ENCODE results near the gene SAP30BP. TPM values are rescaled to one million over a fixed set of nuclear protein-coding genes. Genes with fewer than 3 reads are reported as not detected.

Gene SAP30BP
- 52.9 and 61.3 TPM in 2 replicates for total RNA-seq (2014; rRNA removed; shearing (Covaris generic))

DNA sequence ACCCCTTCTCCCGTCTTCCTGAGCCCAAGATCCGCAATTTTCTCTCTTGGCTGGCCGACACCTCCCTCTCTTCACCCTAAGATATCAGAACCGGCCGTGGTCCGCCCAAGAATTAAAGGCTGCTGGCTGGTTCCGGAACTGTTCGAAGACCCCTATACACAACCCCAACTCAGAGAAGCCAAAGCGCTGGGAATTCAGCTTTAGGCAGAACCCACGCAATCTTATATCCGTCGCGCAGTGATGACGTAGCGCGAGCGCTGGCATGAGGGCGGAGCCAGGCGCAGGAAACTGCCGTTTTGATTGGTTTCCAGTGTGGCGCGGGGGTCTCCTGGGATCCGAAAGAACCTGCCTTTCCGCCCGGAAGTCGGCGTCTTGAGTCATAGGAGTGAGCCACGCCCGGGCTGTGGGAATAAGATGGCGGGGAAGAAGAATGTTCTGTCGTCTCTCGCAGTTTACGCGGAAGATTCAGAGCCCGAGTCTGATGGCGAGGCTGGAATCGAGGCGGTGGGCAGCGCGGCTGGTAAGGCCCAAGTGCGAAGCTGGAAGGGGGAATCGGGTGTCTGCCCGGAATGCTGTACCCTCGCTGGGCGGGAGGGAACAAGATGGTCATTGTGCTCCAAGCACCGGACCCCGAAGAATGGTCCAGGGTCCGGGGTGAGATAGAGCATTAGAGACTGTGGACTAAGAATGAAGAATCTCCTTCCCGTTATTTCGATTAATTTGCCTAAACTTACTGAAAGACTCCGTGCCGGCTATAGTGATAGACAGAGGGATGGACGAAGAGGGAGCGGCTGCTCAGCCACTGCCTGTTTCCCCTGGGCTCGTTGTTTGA lies at the start of gene SAP30BP, which contains the start of gene RECQL5:
Gene SAP30BP (plus strand): TSS at position 380 of the 832 bp plus-strand sequence. CDS start 35 bp downstream, at position 415.
Gene RECQL5 (minus strand): TSS at position 196 of the 832 bp plus-strand sequence. CDS start 597 bp downstream, outside the sequence.
- Histone ChIP-seq H3K27me3 (ENCODE audit: control insufficient read depth, insufficient read depth, low read length) (no peaks in the 10 kb centered on the region), H3K36me3 (replicated peaks; ENCODE audit: control insufficient read depth, insufficient read depth, low read length) (peaks cover 21% of the 10 kb centered on the region), H3K4me3 (ENCODE audit: insufficient read depth, low read depth, low read length) (peak within 1 kb of the TSS; percentile 59)
- DNase-seq: peak; percentile 95

DNA sequence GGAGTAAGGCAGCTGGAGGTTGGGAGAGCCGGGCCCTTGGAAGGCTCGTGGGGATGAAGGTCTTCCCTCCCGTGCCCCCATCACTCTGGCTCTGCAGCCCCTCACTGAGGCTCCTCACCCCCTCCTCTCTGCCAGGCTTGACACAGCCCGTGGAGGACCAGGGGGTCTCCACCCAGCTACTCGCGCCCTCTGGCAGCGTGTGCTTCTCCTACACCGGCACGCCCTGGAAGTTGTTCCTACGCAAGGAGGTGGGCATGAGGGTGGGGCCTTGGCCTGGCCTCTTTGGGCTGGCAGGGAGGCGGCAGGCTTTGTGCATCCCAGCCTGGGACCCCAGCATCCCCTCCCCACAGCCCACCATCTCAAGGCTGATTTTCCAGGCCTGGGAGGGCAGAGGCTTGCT lies 49.5 kb upstream of the SAP30BP start:
- DNase-seq: no peak
- Histone ChIP-seq H3K4me3 (ENCODE audit: insufficient read depth, low read depth, low read length) (no peak overlapping the region), H3K36me3 (replicated peaks; ENCODE audit: control insufficient read depth, insufficient read depth, low read length) (no peaks in the 10 kb centered on the region), H3K27me3 (ENCODE audit: control insufficient read depth, insufficient read depth, low read length) (no peaks in the 10 kb centered on the region)

DNA sequence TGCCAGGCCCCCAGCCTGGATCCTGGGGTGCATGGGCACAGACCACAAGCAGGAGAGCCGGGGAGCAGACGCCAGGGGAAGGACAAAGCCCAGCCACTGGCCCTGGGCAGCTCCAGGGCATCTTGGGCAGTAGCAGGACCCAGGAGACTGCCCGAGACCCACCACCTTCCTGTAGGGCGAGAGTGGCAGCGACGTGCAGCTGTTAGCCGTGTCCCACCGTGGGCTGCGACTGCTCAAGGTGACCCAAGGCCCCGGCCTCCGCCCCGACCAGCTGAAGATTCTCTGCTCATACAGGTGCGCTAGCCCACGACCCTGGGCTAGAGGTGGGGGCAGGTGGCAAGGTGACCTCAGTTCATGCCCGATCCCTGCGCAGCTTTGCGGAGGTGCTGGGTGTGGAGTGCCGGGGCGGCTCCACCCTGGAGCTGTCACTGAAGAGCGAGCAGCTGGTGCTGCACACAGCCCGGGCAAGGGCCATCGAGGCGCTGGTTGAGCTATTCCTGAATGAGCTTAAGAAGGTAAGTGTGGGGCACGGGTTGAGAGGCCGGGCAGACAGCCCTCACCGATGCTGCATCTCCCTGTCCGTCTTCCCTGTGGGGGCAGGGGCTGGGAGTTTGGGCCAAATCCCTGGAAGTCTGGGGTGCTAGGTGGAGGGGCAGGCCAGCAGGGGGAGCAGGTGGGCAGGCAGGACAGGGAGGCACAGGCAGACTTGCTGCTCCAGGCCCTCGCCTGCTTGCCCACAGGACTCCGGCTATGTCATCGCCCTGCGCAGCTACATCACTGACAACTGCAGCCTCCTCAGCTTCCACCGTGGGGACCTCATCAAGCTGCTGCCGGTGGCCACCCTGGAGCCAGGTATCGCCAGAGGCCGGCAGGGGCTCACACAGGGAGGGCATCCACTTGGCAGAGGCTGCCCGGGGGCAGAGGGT lies 47.4 kb upstream of the SAP30BP start:
- peak; percentile 95 for DNase-seq
- no peak overlapping the region for H3K4me3 ChIP-seq (ENCODE audit: insufficient read depth, low read depth, low read length)
- no peaks in the 10 kb centered on the region for H3K27me3 ChIP-seq (ENCODE audit: control insufficient read depth, insufficient read depth, low read length)
- no peaks in the 10 kb centered on the region for H3K36me3 ChIP-seq (replicated peaks; ENCODE audit: control insufficient read depth, insufficient read depth, low read length)

DNA sequence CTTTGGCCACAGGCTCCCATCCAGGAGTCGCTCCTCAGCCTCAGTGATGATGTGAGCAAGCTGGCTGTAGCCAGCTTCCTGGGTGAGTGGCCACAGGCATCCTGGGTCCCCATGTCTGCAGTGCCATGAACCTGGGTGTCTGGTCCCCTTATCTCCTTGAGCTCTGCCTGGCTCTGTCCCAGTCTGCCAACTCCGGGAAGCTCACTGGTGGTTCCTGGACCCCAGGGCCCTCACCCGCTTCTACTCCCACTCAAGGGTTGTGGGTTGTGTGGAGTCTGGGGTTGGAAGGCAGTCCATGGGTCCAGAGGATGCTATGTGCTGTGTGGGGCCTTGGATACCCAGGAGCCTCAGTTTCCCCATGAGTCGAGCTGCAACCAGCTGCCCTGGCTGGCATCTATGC lies 45.6 kb upstream of the SAP30BP start:
- no peak for DNase-seq
- Histone ChIP-seq H3K36me3 (replicated peaks; ENCODE audit: control insufficient read depth, insufficient read depth, low read length) (no peaks in the 10 kb centered on the region), H3K27me3 (ENCODE audit: control insufficient read depth, insufficient read depth, low read length) (no peaks in the 10 kb centered on the region), H3K4me3 (ENCODE audit: insufficient read depth, low read depth, low read length) (no peak overlapping the region)

DNA sequence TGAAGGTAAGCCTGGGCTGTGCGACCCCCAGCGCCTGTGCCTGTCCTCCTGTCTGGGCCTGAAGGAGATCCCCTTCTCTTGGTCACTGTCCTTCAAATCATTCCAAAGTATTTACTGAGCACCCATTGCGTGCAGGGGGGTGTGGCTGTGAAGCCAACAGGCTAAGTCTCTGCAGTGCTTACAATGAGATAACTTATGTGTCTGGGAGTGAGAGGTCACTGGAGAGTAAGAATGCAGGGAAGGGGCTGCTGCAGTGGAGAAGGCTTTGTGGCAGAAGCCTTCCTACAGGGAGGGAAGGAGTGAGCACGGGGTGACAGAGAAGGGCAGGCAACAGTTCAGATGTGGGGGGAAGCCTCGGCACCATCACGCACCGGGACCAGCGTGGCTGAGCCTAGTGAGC lies 45.1 kb upstream of the SAP30BP start:
- Histone ChIP-seq H3K27me3 (ENCODE audit: control insufficient read depth, insufficient read depth, low read length) (no peaks in the 10 kb centered on the region), H3K4me3 (ENCODE audit: insufficient read depth, low read depth, low read length) (no peak overlapping the region), H3K36me3 (replicated peaks; ENCODE audit: control insufficient read depth, insufficient read depth, low read length) (no peaks in the 10 kb centered on the region)
- DNase-seq: no peak

DNA sequence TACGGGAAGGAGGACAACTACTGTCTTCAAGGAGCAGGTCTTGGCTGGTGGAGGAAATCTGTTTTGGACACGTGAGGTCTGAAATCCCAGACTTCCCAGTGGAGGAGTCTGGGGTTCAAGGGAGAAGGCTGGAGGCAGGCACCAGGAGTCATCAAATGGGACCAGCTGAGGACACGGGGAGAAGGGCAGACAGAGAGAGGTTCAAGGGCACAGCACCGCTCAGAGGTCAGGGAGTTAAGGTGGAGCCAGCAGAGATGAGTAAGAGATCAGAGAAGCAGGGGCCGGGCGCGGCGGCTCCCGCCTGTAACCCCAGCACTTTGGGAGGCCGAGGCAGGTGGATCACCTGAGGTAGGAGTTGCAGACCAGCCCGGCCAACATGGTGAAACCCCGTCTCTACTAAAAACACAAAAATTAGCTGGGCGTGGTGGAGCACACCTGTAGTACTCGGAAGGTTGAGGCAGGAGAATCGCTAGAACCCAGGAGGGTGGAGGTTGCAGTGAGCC lies 44.3 kb upstream of the SAP30BP start:
- no peaks in the 10 kb centered on the region for H3K36me3 ChIP-seq (replicated peaks; ENCODE audit: control insufficient read depth, insufficient read depth, low read length)
- no peaks in the 10 kb centered on the region for H3K27me3 ChIP-seq (ENCODE audit: control insufficient read depth, insufficient read depth, low read length)
- no peak for DNase-seq
- H3K4me3 ChIP-seq (ENCODE audit: insufficient read depth, low read depth, low read length): no peak overlapping the region

DNA sequence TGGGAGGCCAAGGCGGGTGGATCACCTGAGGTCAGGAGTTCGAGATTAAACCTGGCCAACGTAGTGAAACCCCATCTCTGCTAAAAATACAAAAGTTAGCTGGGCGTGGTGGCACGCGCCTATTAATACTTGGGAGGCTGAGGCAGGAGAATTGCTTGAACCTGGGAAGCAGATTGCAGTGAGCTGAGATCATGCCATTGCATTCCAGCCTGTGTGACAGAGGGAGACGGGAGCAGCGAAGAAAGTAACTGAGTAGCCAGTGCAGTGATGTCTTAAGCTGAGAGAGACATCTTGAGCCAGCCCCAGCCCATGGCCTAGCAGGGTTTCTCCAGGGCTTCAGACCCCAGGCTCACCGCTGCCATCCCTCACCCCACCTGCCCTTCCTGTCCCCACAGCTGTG lies 43.8 kb upstream of the SAP30BP start:
- Histone ChIP-seq H3K36me3 (replicated peaks; ENCODE audit: control insufficient read depth, insufficient read depth, low read length) (no peaks in the 10 kb centered on the region; the same call in 1 of the 2 replicates), H3K4me3 (ENCODE audit: insufficient read depth, low read depth, low read length) (no peak overlapping the region), H3K27me3 (ENCODE audit: control insufficient read depth, insufficient read depth, low read length) (no peaks in the 10 kb centered on the region)
- no peak for DNase-seq

DNA sequence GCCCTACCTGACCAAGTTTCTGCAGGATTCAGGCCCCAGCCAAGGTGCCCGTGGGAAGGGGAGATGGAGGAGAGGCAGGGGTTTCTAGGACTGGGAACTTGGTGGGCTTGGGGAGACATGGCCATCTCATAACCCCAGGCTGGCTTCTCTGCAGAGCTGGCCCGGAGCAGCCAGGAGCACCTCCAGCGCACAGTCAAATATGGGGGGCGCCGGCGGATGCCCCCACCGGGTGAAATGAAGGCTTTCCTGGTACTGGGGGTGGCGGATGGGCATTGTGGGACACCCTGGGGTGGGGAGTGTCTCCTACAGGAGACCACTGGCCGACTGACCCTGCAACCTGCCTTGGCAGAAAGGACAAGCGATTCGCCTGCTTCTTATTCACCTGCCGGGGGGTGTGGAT lies 43.1 kb upstream of the SAP30BP start:
- H3K27me3 ChIP-seq (ENCODE audit: control insufficient read depth, insufficient read depth, low read length): no peaks in the 10 kb centered on the region
- no peak for DNase-seq
- no peaks in the 10 kb centered on the region; the same call in none of the 2 replicates for H3K36me3 ChIP-seq (replicated peaks; ENCODE audit: control insufficient read depth, insufficient read depth, low read length)
- no peak overlapping the region for H3K4me3 ChIP-seq (ENCODE audit: insufficient read depth, low read depth, low read length)

DNA sequence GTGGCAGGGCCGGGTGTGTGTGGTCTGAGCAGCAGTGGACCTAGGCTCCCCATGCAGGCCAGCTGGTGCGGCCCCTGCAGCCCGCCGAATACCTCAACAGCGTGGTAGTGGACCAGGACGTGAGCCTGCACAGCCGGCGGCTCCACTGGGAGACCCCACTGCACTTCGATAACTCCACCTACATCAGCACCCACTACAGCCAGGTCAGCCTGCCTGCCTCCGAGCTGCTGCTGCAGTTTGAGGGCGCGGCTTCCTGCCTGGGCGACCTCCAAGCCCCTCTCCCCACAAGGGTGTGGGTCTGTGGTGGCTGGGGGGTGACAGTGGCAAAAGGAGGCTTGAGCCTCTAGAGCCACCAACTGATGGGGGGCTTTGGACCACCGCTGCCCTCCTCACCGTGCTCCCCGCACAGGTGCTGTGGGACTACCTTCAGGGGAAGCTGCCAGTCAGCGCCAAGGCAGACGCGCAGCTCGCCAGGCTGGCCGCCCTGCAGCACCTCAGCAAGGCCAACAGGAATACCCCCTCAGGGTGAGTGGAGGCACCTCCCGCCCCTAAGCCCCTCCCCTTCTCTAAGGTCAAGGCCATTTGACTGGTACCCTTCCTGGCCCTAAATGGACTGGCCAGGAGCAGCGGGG lies 42.3 kb upstream of the SAP30BP start:
- DNase-seq: no peak
- H3K4me3 ChIP-seq (ENCODE audit: insufficient read depth, low read depth, low read length): no peak overlapping the region
- H3K27me3 ChIP-seq (ENCODE audit: control insufficient read depth, insufficient read depth, low read length): no peaks in the 10 kb centered on the region
- H3K36me3 ChIP-seq (replicated peaks; ENCODE audit: control insufficient read depth, insufficient read depth, low read length): no peaks in the 10 kb centered on the region; the same call in none of the 2 replicates

DNA sequence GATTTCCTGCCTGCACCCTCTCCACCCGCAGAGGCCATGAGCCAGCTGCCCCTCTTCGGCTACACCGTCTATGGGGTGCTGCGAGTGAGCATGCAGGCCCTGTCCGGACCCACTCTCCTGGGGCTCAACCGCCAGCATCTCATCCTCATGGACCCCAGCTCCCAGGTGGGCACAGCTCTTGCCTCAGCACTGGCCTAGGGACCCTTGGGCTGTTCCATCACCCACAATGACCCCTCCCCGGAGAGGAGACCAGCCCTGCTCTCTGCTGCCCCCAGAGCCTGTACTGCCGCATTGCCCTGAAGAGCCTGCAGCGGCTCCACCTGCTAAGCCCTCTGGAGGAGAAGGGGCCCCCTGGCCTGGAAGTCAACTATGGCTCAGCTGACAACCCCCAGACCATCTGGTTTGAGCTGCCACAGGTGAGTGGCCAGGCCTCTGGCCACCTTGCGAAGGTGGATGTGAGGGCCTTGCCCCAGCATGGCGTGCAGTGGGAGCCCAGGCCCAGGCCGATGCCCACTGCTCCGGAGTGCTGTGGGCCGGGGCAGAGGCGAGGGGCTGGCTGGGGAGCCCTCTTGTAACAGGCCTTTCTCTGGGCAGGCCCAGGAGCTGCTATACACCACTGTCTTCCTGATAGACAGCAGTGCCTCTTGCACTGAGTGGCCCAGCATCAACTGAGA lies 41.2 kb upstream of the SAP30BP start:
- Histone ChIP-seq H3K27me3 (ENCODE audit: control insufficient read depth, insufficient read depth, low read length) (no peaks in the 10 kb centered on the region), H3K4me3 (ENCODE audit: insufficient read depth, low read depth, low read length) (no peak overlapping the region), H3K36me3 (replicated peaks; ENCODE audit: control insufficient read depth, insufficient read depth, low read length) (peaks cover 2% of the 10 kb centered on the region)
- peak; percentile 97 for DNase-seq

DNA sequence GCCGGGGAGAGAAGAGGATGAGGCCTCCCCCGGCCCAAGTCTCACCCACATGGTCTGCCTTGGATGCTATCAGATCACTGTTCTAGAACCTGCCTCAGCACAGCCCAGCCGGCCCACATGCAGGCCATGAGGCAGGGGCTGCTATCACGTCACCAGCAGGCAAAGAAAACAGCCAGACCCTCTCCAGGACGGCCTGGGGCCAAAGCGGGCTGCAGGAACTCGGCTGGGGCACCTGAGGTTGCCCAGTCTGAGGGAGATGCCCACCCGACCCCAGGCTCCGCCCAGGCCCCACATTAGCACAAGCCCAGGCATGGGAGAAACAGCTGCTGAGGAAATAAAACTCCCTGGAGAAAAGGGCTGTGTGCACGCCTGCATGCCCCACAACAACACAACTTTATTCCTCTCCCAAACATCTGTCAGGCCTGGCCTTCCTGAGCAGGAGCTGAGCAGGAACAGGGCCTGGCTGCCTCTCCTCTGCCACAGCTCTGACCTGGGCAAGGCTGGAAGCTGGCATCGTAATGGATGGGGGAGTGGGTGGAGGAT lies 40.6 kb upstream of the SAP30BP start:
- no peaks in the 10 kb centered on the region for H3K27me3 ChIP-seq (ENCODE audit: control insufficient read depth, insufficient read depth, low read length)
- DNase-seq: no peak
- peaks cover 2% of the 10 kb centered on the region for H3K36me3 ChIP-seq (replicated peaks; ENCODE audit: control insufficient read depth, insufficient read depth, low read length)
- H3K4me3 ChIP-seq (ENCODE audit: insufficient read depth, low read depth, low read length): no peak overlapping the region

DNA sequence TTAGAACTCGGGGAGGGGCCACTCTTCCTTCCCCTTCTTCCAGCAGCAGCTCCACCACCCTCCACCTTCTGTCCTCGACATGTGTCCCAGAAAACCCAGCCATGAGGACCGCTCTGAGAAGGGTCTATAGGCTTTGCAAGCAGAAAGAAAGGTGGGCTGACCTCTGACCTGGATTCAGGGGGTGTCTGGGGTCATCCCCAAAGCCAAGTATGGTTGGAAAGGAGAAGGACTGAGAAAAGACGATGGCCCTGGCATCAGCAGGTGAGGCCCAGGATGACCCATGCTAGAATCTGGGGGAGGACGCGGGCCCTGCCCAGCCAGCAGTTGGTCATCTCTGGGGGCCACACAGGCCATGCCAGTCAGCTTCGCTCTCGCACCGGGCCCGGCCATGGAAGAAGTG lies 40.0 kb upstream of the SAP30BP start:
- DNase-seq: no peak
- H3K4me3 ChIP-seq (ENCODE audit: insufficient read depth, low read depth, low read length): no peak overlapping the region
- no peaks in the 10 kb centered on the region for H3K27me3 ChIP-seq (ENCODE audit: control insufficient read depth, insufficient read depth, low read length)
- H3K36me3 ChIP-seq (replicated peaks; ENCODE audit: control insufficient read depth, insufficient read depth, low read length): peaks cover 2% of the 10 kb centered on the region

DNA sequence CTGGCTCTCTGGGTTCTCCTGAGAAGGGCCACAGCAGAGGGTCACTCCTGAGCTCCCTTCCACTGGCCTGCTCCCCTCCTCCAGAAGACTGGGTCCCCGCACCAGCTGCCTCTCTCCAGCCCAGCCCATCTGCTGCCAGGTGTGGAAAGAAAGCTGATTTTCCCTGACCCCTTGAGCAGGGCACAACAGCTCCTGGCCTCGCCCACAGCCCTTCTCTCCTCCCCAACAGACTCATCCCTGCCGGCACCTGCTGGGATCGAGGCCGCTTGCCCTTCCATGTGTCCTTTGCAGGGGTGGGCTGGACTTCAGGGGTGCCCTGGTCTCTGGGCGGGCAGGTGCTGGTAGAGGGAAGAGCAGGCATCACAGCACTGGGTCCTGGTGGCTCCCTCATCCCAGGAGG lies 38.7 kb upstream of the SAP30BP start:
- Histone ChIP-seq H3K36me3 (replicated peaks; ENCODE audit: control insufficient read depth, insufficient read depth, low read length) (peaks cover 2% of the 10 kb centered on the region), H3K27me3 (ENCODE audit: control insufficient read depth, insufficient read depth, low read length) (no peaks in the 10 kb centered on the region), H3K4me3 (ENCODE audit: insufficient read depth, low read depth, low read length) (no peak overlapping the region)
- no peak for DNase-seq

Measured in H7 (cell line).